CD4-positive, alpha-beta T cell (primary cell): Measurements from ENCODE around the gene CLCN2. TPM values are rescaled to one million over a fixed set of nuclear protein-coding genes. Genes with fewer than 3 reads are reported as not detected.

Source experiments
- ATAC-seq: fragments of 200-7000 bp; cut with Tn5 transposase; one replicate; pipeline ENCODE4 v1.10.0; 2022; ENCODE audit warnings: mild to moderate bottlenecking; ENCODE audit not compliant: poor library complexity
- CTCF ChIA-PET: fragments of 350-600 bp; sonication (Branson Sonifier 250); formaldehyde crosslinking; loops from one replicate; lab custom pipeline; 2021; ENCODE audit warnings: antibody characterized with exemption, inconsistent platforms; lab: Charles Lee
- POLR2A ChIA-PET: fragments of 350-600 bp; sonication (Branson Sonifier 250); formaldehyde crosslinking; loops from one replicate; lab custom pipeline; 2021; ENCODE audit warnings: antibody characterized with exemption, inconsistent platforms; lab: Charles Lee
- DNase-seq, 14 experiments: peaks; one replicate each; pipeline ENCODE4 v3.0.0-alpha.2; 2013 to 2020; ENCODE audit warnings: mixed read lengths in 2 of 14
- H3K27ac ChIP-seq, 2 donors: one replicate each; pipeline versions ENCODE4 v1.5.1 to v1.7.0; 2013; ENCODE audit warnings: low read length in 2 of 2, low read depth in 1 of 2, mild to moderate bottlenecking in 1 of 2
- H3K27me3 ChIP-seq, 2 experiments: 1 replicate in 1 of 2; 2 replicates in 1 of 2; pipeline versions ENCODE4 v1.6.1 to v1.7.0; 2013; ENCODE audit warnings: low read length in 2 of 2, control low read depth in 1 of 2, mild to moderate bottlenecking in 1 of 2, moderate library complexity in 1 of 2; ENCODE audit not compliant: insufficient read depth in 2 of 2, control insufficient read depth in 1 of 2
- H3K36me3 ChIP-seq: one replicate; pipeline ENCODE4 v1.6.1; 2013; ENCODE audit warnings: low read length, control low read depth; ENCODE audit not compliant: insufficient read depth
- H3K4me1 ChIP-seq: one replicate; pipeline ENCODE4 v1.6.1; 2013; ENCODE audit warnings: low read length, control low read depth; ENCODE audit not compliant: insufficient read depth
- H3K4me3 ChIP-seq: one replicate; pipeline ENCODE4 v1.5.1; 2013; ENCODE audit warnings: mild to moderate bottlenecking, low read length, moderate library complexity
- H3K9me3 ChIP-seq, 2 experiments: 1 replicate in 1 of 2; 2 replicates in 1 of 2; pipeline versions ENCODE4 v1.6.1 to v1.7.0; 2013; ENCODE audit warnings: low read length in 2 of 2, mild to moderate bottlenecking in 2 of 2, control low read depth in 1 of 2, moderate library complexity in 1 of 2; ENCODE audit not compliant: control insufficient read depth in 1 of 2, insufficient read depth in 1 of 2
- H3K27ac Mint-ChIP-seq: one replicate; pipeline ENCODE4 v1.8.0; 2020; ENCODE audit warnings: mixed read lengths
- H3K27me3 Mint-ChIP-seq: one replicate; pipeline ENCODE4 v1.8.0; 2021; ENCODE audit warnings: mixed read lengths
- H3K36me3 Mint-ChIP-seq: one replicate; pipeline ENCODE4 v1.8.0; 2021; ENCODE audit warnings: low read depth, mixed read lengths
- H3K4me1 Mint-ChIP-seq: one replicate; pipeline ENCODE4 v1.8.0; 2021; ENCODE audit warnings: low read depth, mixed read lengths
- H3K4me3 Mint-ChIP-seq: one replicate; pipeline ENCODE4 v1.8.0; 2020; ENCODE audit warnings: mild to moderate bottlenecking, mixed read lengths
- H3K9me3 Mint-ChIP-seq: one replicate; pipeline ENCODE4 v1.8.0; 2020; ENCODE audit warnings: mixed read lengths
- CTCF ChIP-seq: fragments of 200-600 bp; IDR thresholded peaks from one replicate; pipeline ENCODE4 v1.8.0; 2022; ENCODE audit warnings: antibody characterized with exemption, mild to moderate bottlenecking
- intact Hi-C, 2 experiments: fragments of 100-400 bp; cut with DNase I in 1 of 2; cut with micrococcal nuclease in 1 of 2; formaldehyde crosslinking; loops; one replicate each; pipeline versions ENCODE4 v1.15.1 to v1.9.0; 2023 to 2025; cut with DNase I, micrococcal nuclease
- total RNA-seq, 174 experiments: library from RNA in 2 of 174; stranded (reverse) in 2 of 174; gene quantifications; one replicate each; pipeline ENCODE4 v1.2.3 and lab custom pipeline; 2021 to 2026

The CLCN2 gene
- total RNA-seq, 2 experiments from 2014 or later, result 3.2 to 3.5 TPM

GRCh38 chr3:184375747-184376461 is 14.5 kb upstream of the CLCN2 start:
- Mint-ChIP-seq H3K36me3 (no peaks in the 10 kb centered on the region), H3K4me3 (no peak overlapping the region), H3K9me3 (no peaks in the 10 kb centered on the region), H3K27ac (no peak overlapping the region), H3K4me1 (peaks cover 8% of the 10 kb centered on the region), H3K27me3 (peaks cover 40% of the 10 kb centered on the region)
- ChIA-PET POLR2A (no interaction called here), CTCF (no interaction called here)
- Histone ChIP-seq H3K27me3 (peaks cover 16 to 41% of the 10 kb centered on the region in 2 experiments), H3K4me1 (peaks cover 8% of the 10 kb centered on the region), H3K4me3 (no peak overlapping the region), H3K9me3 (no peaks in the 10 kb centered on the region), H3K27ac (no peak overlapping the region), H3K36me3 (no peaks in the 10 kb centered on the region)
- intact Hi-C loops, result no loop called here
- DNase-seq (no peak), ATAC-seq (no peak)
- TF ChIP-seq CTCF, result no peak

- intact Hi-C loops, result loop anchor here in 1 of 2 experiments (2.0 to 5.0 kb wide), 2 partner anchors 139 to 167 kb away; no protein-coding TSS in a partner anchor
- Mint-ChIP-seq H3K9me3 (no peaks in the 10 kb centered on the region), H3K4me1 (peaks cover 6% of the 10 kb centered on the region), H3K36me3 (peaks cover 7% of the 10 kb centered on the region), H3K4me3 (no peak overlapping the region), H3K27ac (no peak overlapping the region), H3K27me3 (peaks cover 26% of the 10 kb centered on the region)
- Histone ChIP-seq H3K4me3 (no peak overlapping the region), H3K36me3 (peaks cover 12% of the 10 kb centered on the region), H3K27ac (no peak overlapping the region), H3K9me3 (no peaks in the 10 kb centered on the region), H3K27me3 (peaks cover 5 to 26% of the 10 kb centered on the region in 2 experiments), H3K4me1 (peaks cover 5% of the 10 kb centered on the region)
- ChIA-PET CTCF (no interaction called here), POLR2A (no interaction called here)
- DNase-seq (no peak), ATAC-seq (no peak)
- no peak for TF ChIP-seq CTCF
Measured at GRCh38 chr3:184373422-184373821, 12.0 kb upstream of the CLCN2 start.

GRCh38 chr3:184372911-184373310 is 11.5 kb upstream of the CLCN2 start:
- ChIA-PET CTCF (interaction anchor here (1.9 kb wide), 1 partner anchor 142 kb away, joined by 14 read pairs; no protein-coding TSS in a partner anchor), POLR2A (interaction anchor here (1.0 kb wide), 1 partner anchor 11 kb away, joined by 3 read pairs; no protein-coding TSS in a partner anchor)
- no peak overlapping the region for H3K4me3 ChIP-seq
- ATAC-seq (no peak), DNase-seq (no peak)
- no peak overlapping the region for H3K27ac Mint-ChIP-seq
- H3K27ac ChIP-seq, result no peak overlapping the region
- intact Hi-C loops, result loop anchor here in 1 of 2 experiments (2.0 to 5.0 kb wide), 2 partner anchors 139 to 168 kb away; no protein-coding TSS in a partner anchor
- peaks cover 17% of the 10 kb centered on the region for H3K36me3 ChIP-seq
- peaks cover 21% of the 10 kb centered on the region for H3K27me3 Mint-ChIP-seq
- H3K4me3 Mint-ChIP-seq, result no peak overlapping the region
- peaks cover 2 to 20% of the 10 kb centered on the region in 2 experiments for H3K27me3 ChIP-seq
- no peaks in the 10 kb centered on the region for H3K9me3 ChIP-seq
- no peak for TF ChIP-seq CTCF
- peaks cover 5% of the 10 kb centered on the region for H3K4me1 ChIP-seq
- no peaks in the 10 kb centered on the region for H3K9me3 Mint-ChIP-seq
- peaks cover 12% of the 10 kb centered on the region for H3K36me3 Mint-ChIP-seq
- H3K4me1 Mint-ChIP-seq, result peaks cover 6% of the 10 kb centered on the region
